HUDEP-2 (cell line): ENCODE data around the gene FRK.
"Not testable (repeated sequence)": the region's sequence is repeated elsewhere in the genome, so short reads cannot be mapped to it uniquely, and the experiment has no call there.

Experiments
- DNase-seq, 76 experiments: peaks; one replicate each; lab custom pipeline; 2025; ENCODE audit not compliant: unreplicated experiment in 76 of 76; lab: John Stamatoyannopoulos, UW

Gene FRK, protein sequence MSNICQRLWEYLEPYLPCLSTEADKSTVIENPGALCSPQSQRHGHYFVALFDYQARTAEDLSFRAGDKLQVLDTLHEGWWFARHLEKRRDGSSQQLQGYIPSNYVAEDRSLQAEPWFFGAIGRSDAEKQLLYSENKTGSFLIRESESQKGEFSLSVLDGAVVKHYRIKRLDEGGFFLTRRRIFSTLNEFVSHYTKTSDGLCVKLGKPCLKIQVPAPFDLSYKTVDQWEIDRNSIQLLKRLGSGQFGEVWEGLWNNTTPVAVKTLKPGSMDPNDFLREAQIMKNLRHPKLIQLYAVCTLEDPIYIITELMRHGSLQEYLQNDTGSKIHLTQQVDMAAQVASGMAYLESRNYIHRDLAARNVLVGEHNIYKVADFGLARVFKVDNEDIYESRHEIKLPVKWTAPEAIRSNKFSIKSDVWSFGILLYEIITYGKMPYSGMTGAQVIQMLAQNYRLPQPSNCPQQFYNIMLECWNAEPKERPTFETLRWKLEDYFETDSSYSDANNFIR

DNA sequence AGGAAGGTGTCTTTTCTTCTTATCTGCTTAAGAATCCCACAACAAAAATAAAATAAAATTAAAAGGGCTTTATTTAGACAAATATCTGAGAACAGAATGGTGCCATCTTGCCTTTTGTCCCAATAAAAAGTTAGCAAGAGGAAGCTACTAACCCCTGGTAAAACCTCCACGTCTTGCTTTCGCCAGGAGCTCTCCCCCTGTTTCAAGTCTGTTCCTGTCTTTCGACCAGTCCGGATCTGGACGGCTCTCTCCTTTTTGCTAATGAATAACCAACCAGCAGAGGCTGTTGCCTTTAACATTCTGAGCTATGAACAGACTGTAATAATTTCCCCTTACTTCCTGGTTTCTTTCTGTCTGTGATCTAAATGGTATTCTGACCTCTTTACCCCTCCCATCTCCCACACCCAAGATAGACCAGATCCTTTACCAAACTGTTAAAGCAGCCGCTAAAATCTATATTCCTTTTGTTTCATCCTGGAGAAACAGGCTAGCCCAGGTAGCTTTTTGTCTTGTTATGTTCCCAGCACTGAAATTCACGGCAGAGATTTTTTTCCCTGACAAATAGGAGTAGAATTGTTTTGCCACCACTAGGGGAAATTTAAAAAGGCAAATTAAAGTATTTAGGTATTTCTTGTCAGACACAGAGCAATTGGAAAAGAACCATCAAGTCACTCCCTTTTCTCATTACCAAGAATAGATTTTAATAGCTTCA, at the start of gene FRK:
TSS of gene FRK (minus strand) at position 320 of the 712 bp plus-strand sequence. CDS start 580 bp downstream, outside the sequence.
- no peak for DNase-seq

DNA sequence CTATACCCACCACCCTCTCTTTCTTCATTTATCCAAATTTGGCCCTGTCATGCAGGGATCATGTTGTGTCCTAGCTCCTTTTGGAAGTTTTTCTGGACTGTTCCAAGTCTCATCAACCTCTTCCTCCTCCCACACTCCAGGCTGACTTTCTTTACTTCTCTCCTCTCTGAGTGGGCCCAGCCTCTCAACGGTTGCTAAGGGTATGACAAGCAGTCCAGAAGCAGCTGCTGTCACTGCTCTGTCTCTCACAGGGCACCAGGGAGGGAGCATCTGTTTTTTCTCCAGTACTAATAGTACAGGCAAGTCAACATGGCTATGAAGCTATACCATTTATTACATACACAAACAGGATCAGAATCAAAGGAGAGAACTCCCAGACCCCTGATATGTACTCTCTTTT, 48.1 kb upstream of the FRK start:
- no peak for DNase-seq

DNA sequence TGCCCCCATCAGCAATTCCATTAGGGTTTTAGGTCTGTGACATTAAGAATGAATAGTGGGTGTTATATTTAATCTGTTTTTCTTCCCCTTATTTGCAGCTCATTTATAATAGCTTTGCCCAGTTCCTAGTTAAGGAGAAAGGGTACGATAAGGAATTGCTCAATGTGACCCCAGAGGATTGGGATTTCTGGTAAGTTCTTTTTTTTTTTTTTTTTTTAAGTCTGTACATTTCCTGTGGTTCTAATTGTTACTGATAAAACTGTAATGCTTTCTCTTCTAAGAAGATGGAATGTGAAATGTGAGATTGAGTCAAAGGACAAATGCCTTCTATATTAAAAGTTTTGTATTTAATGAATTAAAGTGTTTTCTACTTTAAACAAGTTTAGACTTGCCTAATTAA, 45.5 kb upstream of the FRK start:
- no peak for DNase-seq

DNA sequence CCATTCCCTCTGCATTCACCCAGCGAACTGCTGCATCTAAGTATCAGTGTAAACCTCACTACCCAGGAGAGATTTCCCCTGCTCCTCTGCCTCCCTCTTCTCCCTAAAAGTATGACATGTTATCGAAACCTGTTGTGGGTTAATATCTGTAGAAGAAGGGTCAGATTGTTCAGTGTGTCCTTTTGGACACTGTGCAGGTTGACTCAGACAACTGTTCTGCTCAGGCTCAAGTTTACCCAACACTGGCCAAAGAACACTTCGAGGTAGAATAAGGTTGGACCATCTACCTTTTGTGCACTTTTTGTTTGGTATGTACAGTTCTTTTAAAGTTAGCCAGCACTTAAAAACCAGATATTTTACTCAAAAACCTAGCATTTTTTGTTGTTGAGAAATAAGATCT, 44.6 kb upstream of the FRK start:
- DNase-seq, result no peak

DNA sequence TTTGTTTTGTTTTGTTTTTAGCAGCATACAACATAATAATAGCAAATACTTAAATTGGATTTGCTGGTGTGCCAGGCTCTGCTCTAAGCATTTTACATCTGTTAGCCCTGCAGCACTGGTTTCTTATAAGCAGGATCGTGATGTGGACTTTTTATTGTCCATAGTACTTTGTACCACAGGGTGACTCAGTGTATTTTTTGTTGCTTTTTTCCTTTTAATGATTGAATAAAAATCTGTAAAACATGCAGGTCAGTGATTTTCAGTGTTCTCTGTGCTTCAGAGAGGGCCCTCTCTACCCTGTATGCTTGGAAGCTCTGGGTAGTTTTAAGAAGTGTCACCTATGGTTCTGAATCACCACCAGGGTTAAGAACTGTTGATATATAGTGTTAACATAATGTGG, 43.9 kb upstream of the FRK start:
- DNase-seq, result no peak

DNA sequence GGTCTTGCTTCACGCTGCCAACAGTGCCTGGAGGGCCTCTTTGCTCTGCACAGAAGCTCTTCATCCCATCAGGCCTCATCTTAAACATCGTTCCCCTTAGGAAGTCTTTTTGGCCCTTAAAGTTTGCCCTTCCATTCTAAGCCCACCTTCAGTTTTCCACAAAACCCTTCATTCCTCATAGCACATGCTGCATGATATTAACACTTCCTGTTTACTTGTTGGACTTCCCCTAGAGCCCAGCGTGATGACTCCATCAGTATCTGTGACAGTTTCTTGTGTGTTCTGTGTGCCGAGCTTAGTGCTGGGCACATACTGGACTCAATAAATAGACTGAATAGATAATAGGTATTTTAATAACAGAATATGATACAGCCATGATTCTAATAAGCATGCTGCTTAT, 42.2 kb upstream of the FRK start:
- no peak for DNase-seq

DNA sequence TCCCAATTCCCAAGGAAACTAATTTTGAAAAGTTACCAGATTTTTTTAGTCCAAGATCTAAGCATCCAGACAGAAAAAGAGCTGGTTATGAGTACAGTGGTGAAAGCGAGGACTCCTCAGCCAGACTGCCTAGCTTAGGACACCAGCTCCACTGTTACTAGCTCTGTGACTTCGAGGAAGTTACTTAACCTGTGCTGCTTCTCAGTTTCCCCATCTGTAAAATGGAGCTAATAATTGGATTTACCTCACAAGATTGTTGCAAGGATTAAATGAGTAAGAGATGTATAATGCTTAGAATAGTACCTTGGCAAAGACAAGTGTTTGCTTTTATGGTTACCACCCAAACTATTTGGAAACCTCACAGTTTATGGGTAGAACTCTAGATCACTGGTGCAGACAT, 41.1 kb upstream of the FRK start:
- no peak for DNase-seq

DNA sequence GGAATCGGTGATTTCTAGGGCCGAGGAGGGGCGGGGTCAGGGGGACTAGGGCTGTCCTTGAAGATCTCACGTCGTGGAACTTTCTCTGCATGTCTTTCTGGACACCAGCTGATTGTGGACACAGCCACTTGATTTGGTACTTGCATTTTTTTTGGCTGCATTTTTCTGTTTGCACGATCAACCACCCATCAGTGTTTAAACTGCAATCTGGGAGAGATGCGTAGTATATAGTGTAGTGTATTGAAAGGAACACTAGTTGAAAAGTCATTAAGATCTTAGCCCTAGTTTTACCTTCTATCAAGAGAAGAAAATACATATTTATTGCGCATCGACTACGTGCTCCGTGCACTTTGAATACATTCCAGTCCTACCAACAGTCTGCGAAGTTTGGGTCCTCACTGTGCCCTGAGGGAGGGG, 40.6 kb upstream of the FRK start:
- DNase-seq, result peak in 27 of 76 experiments; percentile 35 to 84 (median 74)

DNA sequence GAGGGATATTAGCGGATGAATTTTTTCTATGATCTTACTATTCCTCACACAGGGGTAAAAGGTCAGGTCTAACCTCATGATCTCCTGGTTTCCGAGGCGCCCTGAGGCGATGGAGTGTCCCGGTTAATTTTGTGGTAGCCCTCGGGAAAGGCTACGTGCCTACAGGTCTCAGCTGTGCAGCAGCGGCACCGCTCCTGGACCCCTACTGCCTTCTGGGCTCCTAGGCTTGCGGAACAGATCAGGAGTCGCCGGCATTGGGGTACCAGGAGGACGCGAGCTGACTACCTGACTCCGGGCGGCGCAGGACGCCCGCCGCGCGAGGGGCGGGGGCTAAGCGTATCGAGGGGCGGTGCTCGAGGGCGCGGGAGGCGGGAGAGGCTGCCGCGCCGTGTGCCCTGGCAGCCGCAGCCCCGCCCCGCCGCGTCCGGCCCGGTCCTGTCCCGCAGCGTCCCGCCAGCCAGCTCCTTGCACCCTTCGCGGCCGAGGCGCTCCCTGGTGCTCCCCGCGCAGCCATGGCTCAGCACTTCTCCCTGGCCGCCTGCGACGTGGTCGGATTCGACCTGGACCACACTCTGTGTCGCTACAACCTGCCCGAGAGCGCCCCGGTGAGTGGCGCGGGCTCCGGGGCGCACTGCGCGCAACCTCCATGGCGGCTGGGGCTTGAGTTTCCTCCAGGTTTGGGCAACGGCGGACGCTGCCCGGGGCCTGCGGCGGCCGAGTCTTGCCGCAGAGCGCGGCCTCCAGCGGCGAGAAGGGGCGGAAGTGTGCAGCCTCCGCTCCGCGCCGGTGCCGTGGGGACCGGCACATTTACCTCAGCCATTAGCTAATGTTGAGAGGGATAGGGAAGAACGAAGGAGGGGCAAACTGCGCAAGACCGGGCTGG, 40.0 kb upstream of the FRK start, which contains the start of gene NT5DC1:
TSS of gene NT5DC1 (plus strand) at position 435 of the 883 bp plus-strand sequence. CDS start at position 513, 78 bp downstream.
- DNase-seq, result peak in 75 of 76 experiments; percentile 19 to 98 (median 82)

DNA sequence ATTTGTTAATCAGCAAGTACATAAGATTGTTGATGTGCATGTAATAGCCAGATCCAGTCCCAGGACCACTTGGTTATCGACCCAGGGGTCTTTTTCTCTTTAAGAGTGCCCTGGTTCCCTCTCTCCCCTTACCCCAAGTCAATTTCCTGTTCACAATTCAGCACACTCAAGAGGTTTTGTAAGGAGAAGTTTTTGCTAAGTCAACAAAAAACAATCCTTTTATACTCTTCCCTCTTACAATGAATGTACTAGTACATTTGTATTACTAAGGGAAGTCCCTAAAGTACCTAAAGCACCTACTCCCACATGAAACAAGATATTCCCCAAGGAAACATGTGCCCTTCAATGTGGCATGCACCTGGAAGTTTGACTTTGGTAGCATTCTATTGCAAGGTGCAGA, 38.3 kb upstream of the FRK start:
- no peak for DNase-seq

DNA sequence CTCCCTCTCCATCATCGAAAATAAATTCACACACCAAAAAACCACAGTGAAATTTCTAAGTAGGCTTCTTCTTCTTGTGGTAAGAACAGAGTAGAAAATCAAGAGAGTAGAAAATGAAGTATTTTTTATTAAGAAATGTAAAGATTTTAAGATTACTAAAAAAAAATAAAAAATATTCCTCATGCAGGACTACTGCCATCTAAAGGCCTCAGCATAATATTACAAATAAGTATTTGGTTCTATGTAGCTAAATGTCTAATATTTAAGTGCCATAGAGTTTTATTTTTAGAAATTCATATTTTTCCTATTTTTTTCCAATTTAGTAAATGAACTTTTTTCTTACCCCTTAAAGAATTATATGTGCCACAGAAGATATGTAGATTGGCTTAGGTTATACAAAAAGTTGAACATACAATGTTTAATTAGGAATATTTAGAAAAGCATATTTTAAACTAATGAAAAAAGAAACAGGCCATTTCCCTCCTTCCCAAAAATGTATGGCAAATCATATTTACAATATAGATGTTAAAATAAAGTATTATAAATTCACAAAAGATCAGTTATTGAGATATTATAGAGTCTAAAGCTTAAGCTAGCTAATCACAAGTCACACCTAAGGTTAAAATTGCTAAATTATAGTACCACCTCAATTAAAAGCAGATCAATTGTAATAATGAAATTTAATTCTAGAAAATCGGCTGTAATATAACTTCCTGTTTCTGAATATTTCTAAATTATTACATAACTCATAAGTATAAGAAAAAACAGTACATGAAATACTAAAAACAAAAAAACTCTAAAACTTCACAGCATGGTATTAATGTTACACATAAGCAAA, 36.5 kb upstream of the FRK start:
- no peak for DNase-seq

DNA sequence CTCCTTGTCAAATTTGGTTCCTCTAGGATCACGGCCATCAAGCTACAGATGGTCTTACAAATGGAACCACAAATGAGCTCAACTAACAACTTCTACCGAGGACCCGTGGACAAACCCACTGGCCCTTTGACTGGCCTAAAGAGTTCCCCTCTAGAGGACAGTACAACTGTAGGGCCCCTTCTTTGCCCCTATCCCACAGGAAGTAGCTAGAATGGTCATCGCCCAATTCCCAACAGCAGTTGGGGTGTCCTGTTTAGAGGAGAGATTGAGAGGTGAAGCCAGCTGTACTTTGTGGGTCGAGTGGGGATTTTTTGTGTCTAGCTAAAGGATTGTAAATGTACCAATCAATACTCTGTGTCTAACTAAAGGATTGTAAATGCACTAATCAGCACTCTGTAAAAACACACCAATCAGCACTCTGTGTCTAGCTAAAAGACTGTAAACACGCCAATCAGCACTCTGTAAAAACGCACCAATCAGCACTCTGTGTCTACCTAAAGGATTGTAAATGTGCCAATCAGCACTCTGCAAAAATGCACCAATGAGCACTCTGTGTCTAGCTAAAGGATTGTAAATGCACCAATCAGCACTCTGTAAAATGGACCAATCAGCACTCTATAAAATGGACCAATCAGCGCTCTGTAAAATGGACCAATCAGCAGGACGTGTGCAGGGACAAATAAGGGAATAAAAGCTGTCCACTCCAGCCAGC, 35.5 kb upstream of the FRK start:
- DNase-seq, result not testable (repeated sequence)

DNA sequence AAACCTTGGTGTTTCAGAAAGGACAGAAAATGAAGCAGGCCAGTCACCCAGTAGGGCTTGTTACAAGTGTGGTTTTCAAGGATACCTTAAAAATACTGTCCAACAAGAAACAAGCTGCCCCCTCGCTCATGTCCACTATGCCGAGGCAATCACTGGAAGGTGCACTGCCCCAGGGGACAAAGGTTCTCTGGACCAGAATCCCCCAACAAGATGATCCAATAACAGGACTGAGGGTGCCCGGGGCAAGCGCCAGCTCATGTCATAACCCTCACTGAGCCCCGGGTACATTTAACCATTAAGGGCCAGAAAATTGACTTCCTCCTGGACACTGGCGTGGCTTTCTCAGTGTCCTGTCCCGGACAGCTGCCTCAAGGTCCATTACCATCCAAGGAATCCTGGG, 33.4 kb upstream of the FRK start:
- no peak for DNase-seq

DNA sequence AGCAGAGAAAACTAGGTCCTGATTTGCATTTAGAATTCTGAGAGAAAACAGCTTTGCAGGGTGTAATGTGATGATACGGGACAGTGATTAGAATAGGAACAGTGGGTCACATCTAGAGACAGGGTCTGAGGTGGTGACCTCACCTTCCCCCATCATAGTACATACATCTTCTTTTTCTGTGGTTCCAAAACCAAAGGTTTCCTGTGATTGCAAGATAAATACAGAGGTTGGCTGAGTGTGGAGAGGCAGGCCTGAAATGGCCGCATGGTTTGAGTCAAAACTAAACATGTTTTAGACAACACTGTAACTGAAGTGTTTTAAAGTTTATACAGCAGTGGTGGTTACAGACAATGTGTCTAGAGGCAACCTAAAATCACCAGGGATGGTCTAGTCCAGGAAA, 29.6 kb upstream of the FRK start:
- no peak for DNase-seq

DNA sequence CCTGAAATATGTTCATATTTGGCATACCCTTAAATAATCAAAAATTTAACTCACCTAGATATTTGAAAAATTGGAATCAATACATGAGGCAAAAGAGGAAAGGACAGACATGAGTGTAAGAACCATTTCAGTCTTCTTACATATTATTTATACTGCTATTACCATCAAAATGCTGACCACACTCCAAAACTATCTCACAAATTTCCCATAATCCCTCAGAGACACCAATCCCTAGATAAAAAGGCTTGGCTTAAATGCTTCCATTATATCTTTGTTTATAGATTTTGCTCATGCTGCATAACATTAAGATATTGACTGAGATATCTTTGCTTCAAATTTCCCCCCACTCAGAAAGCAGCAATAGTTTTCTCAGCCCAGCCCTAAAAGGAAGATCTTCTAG, 28.3 kb upstream of the FRK start:
- DNase-seq, result no peak

DNA sequence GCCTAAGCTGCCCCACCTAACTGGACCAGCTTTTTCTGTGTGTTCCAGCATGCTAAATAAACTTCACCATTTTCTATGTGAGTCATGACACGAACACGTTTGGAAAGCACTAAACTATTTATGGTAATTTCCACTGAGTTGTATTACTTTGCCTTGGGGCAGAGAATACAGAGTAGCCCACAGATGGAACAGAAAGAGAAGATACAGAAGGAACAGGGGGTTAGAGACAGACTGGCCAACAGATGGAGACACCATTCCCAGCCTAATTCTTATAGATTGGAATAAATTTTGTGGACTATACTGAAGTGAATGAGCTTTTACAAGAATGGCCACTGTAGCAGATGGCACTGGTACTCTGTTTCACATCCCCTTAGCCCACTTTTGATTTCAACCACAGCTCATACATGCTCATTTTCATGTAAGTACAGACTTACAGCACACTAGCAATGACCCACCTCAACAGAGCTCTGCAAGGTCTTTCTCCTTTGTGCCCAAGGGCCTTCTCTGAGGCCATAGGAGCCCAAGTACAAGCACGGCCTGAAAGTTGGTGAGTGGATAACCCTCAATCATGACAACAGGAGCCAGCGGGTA, 26.8 kb upstream of the FRK start:
- no peak for DNase-seq

DNA sequence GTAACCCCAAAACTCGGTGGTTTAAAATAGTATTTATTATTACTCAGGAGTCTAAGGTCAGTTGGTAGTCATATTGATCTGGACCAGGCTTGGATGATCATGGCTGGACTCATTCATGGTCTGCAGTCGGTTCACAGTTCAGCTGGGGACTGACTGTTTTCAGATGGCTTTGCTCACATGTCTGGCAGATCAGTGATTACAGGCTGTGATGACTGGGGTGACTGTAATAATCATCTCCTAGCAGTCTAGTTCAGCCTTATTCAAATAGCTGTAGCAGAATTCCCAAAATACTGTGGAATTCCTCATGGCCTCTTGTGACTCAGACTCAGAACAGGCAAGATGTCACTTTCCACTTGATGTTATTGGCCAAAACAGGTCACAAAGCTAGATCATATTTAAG, 23.6 kb upstream of the FRK start:
- no peak for DNase-seq

DNA sequence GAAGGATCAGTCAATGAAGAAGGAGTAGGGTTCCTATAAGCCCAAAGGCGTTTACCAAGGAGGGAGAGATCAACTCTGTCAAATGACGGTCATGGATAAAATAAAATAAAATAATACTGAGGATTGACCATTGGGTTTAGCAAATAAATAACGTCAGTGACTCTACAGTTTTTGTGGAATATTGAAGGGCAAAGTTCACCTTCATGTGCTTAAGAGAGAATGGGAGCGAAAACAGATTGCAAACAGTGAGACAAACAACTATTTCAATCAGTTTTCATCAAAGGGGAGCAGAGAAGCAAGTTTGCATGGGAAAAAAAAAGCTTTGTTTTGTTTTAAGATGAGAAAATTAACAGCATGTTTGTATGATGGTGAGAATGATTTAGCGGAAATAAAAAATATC, 22.4 kb upstream of the FRK start:
- no peak for DNase-seq

DNA sequence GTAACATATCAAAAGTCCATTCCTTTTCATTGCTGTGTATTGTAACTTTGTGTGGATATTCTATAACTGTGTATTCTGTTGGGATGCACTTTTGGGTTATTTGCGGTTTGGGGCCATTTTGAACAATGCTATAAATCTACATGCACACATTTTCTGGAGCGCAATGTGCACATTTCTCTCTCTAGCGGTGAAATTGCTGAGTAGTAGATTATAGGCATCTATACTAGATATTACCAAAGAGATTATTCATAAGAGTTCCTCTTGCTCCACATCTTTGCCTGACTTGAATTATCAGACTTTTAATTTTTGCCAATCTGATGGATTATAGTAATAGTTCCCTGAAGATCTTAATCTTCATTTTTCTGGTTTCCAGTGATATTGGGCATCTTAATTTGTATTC, 18.3 kb upstream of the FRK start:
- DNase-seq, result no peak
